Adrenal gland (tissue), 5 donors: ENCODE measurements around the gene PACRG.

ENCODE experiments used
- POLR2A ChIP-seq, 2 donors: fragments of 450-650 bp; IDR thresholded peaks; one replicate each; pipeline ENCODE4 v1.6.1; 2017; ENCODE audit warnings: antibody characterized with exemption in 2 of 2, mild to moderate bottlenecking in 2 of 2, moderate library complexity in 1 of 2
- TF ChIP-seq, protein P1 (sequence below), 6 experiments: fragments of 450-650 bp in 4 of 6; fragments of 200-600 bp in 2 of 6; sonication (generic) in 1 of 6; IDR thresholded peaks; 1 replicate in 5 of 6; 2 replicates in 1 of 6; pipeline versions ENCODE4 v1.5.1 to v1.8.0; 2016 to 2021; ENCODE audit warnings: antibody characterized with exemption in 6 of 6, mild to moderate bottlenecking in 2 of 6, moderate library complexity in 1 of 6
- donor health status: DM: no; HTN: no; CAD: no.

DNA sequence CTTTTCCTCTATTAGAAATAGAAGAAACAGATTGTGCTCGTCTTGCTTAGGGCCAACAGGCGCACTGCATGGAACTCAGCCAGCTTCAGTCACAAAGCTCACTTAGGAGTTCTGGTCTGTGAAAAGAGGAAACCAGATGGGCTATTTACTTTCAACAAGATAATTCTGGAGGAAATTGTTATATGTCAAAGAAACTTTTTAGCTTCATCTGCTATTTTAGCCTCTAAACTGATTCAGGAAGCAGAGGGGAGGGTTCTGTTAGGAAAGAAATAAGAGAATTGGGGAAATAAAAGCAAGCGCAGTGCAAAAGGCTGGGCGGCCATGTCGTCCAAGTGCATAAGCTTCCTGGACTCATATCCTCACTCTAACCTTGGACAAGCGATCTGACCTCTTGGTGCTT lies 21.5 kb upstream of the PACRG start:
- TF ChIP-seq, protein P1, sequence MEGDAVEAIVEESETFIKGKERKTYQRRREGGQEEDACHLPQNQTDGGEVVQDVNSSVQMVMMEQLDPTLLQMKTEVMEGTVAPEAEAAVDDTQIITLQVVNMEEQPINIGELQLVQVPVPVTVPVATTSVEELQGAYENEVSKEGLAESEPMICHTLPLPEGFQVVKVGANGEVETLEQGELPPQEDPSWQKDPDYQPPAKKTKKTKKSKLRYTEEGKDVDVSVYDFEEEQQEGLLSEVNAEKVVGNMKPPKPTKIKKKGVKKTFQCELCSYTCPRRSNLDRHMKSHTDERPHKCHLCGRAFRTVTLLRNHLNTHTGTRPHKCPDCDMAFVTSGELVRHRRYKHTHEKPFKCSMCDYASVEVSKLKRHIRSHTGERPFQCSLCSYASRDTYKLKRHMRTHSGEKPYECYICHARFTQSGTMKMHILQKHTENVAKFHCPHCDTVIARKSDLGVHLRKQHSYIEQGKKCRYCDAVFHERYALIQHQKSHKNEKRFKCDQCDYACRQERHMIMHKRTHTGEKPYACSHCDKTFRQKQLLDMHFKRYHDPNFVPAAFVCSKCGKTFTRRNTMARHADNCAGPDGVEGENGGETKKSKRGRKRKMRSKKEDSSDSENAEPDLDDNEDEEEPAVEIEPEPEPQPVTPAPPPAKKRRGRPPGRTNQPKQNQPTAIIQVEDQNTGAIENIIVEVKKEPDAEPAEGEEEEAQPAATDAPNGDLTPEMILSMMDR (IDR thresholded peaks at IDR 0.05): no peak
- no peak for TF ChIP-seq POLR2A (IDR thresholded peaks at IDR 0.05)
